Hematopoietic multipotent progenitor cell treated with erythropoietin and hydrocortisone succinate and interleukin-3 and kit ligand, for 15 days (in vitro differentiated cells): ENCODE results near the gene MERTK.
"Not testable (repeated sequence)": the region's sequence is repeated elsewhere in the genome, so short reads cannot be mapped to it uniquely, and the experiment has no call there.

Experiments
- DNase-seq: peaks from one replicate; pipeline ENCODE4 v3.0.0-alpha.2; 2015; ENCODE audit warnings: low spot score

Gene MERTK

DNA sequence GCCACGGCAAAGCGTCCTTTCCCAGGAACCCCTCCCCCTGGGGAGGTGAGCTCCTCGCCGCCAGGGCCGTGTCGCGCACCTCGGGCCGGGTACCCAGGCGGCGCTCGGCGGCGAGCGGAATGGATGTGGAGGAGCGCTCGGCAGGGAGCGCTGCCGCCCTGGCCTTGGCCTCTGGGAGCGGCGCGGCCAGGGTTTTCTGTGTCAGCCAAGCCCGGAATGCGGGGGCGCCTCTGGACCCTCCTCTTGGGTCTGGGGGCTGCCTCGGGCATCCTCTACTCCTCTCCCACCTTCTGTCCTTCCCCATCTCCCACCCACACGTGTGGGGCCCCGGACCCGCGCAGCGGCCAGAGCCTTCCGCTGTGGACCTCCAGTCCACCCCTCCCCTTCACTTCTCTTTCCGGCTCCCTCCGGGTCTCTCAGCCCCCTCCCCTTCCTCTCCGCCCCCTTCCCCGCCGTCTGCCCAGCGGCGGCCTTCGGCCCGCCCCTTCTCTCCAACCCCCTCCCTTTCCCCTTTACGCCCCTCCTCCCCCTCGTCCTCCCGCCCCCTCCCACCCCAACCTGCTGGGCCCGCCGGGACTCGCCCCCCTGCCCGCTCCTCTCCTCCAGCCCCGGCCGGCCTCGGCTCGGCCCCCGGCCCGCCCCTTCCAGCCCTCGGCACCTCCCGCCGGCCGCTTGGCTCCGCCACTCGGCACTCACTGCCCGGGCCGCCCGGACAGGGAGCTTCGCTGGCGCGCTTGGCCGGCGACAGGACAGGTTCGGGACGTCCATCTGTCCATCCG is at the start of gene MERTK:
TSS of gene MERTK (plus strand) at position 684 of the 779 bp plus-strand sequence. CDS start 129 bp downstream, outside the sequence.
- no peak for DNase-seq

DNA sequence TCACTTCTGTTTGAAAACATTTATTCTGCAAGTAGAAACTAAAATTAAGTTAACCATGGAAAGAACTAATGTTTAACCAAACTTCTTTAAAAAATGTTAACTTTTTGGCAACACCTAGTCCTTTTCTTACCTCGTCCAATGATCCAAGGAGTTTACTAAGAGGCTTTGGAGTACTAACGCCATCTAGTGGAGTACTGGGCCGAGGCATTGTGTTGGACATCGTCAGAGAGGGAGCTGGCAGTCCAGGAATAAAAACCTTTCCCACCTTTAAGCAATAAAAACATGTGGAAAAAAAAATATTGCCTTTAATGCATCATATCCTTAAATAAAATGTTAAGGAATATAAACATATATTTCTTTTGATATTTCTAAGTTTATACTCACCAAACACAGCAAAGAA is 47.8 kb upstream of the MERTK start:
- DNase-seq: peak; percentile 30

DNA sequence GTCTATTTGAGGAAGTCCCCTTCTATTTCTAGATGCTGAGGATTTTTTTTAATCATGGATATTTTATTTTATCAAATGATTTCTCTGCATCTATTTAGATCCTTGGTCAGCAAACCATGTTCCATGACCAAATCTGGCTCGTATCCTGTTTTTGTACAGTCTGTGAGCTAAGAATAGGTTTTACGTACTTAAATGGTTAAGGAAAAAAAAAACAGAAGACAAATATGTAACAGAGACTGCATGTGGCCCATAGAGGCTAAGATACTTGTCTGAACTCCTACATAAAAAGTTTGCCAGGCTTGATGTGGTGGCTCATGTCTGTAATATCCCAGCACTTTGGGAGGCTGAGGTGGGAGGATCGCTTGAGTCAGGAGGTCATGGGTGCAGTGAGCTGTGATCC is 45.9 kb upstream of the MERTK start:
- not testable (repeated sequence) for DNase-seq

DNA sequence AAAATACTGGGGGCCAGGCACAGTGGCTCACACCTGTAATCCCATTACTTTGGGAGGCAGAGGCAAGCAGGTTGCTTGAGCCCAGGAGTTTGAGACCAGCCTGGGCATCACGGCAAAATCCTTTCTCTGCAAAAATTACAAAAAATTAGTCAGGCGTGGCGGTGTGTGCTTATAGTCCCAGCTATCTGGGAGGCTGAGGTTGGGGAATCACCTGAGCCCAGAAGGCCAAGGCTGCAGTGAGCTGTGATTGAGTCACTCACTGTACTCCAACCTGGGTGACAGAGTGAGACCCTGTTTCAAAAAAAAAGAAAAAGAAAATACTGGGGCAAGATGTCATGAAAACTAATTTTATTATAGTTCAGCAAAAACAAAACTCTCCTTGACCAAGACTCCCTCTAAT is 38.4 kb upstream of the MERTK start:
- not testable (repeated sequence) for DNase-seq

DNA sequence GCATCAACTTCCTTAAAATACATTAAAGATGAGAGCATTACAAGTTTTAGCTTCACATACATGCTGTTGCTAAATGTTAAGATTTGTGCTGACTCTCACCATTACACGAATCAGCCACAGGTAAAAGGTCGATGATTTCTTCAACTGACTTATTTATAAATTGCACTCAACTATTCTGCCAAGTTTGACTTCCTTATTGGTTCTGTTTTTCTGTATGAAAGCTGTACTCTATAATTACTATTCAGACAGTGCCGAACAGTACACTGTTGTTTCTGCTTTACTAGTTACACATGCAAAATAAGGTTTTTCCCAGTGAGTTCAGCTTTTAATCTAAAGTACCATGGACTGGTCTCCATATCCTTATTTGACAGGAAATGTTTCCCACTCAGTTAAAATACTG is 33.3 kb upstream of the MERTK start:
- not testable (repeated sequence) for DNase-seq

DNA sequence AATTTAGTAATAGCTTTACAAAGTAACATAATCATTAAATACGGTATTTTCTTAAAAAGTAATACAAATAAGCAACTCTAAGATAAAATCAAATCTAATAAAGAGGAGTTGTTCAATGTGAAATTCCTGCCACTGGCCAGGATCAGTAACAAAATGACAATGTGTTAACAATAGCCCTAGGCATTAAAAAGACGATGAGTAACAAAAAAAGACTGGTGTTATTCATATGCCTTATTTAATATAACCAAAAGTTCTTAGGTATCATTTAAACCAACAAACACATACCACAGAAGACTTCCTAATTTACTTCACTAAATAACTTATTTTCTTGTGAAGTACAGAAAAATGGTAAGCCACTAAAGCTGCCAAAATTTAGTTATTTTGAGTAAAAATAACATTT is 25.6 kb upstream of the MERTK start:
- not testable (repeated sequence) for DNase-seq

DNA sequence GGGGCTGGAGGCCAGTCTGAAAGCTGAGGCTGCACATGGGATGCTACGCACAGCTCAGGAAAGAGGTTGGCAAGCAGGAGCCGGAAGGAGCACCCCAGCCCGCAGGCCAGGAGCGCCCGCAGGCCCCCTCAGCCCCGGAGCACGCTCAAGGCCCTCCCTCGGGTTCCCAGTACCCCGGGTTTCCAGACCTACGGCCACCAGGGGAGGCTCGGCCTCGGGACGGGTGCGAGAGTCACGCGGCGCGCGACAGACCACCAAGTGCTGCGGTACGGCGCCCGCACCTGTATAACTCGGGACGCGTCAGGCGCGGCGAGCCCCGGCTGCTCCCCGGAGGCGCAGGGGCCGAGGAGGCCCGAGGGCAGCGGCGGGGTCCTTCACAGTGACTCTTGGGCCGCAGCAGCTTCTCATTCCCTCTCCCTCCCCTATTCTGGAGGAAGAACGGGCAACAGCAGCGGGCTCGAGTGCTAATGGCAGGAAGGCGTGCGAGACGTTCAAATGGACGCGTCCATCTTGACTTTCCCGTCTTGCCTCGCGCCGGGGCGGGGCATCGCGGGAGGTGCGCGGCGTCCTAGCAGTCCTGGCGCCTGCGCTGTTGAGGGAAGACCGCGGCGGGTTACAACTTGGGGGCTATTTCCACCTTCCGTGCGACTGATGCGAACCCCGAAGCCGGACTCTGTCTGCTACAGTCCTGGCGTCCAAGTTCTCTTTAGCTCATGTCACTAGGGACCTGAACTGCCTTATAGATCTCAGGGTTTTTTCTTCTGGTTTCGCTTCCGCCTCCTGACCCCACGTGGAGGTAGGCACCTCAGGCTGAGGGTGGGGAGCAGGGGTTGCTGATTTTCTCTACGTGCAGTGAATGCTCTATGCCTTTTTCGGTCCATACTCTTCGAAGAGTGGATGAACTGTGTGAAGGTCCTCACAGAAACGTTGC is 14.5 kb upstream of the MERTK start, which contains the start of gene ANAPC1:
TSS of gene ANAPC1 (minus strand) at position 533 of the 931 bp plus-strand sequence. CDS start 3,368 bp downstream, outside the sequence.
- DNase-seq: peak; percentile 80

DNA sequence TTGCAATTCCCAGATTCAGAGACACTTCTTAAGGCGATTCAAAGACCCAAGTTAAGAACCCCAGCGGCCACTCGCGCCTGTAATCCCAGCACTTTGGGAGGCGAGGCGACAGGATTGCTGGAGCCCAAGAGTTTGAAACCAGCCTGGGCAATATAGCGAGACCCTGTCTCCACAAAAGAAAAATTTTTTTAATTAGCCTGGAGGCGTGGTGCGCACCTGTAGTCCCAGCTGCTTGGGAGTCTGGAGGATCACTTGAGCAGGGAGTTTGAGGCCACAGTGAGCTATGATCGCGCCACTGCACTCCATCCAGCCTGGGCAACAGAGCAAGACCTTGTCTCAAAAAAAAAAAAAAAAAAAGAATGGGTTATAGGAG is 13.8 kb upstream of the MERTK start:
- no peak for DNase-seq

DNA sequence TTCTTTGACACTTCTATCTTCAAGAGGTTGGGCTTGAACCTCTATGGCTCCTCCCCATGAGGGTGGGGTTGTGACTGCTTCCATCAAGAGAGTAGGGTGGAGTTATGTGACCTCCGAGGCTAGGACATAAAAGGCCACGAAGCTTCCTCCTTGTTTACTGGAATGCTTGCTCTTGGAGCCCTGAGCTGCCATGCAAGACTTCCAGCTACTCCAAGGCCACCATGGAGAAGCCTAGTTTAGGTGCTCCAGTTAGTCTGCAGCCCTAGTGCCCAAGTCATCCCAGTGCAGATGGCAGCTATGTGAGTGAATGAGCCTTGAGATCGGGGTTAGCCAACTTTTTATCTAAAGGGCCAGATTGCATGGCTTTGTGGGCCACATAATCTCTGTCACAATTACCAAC is 2.4 kb upstream of the MERTK start:
- no peak for DNase-seq

DNA sequence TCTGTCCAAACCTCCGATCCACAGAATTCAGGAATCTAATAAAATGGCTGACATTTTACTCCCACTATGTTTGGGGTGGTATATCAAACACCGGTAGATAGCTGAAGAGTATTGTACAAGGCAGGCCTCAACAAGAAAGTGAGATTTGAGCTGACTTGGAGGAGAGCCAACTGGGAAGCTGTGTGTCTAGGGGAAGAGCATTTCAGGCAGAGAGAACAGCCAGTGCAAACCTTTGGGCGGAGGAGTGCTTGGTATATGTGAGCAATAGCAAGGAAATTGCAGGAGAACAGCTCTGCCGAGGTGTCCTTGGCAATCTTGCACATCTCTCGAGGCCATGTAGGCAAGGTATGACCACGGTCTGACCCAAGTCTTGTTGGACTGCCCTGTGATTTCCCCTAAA is 1.8 kb upstream of the MERTK start:
- DNase-seq: no peak

DNA sequence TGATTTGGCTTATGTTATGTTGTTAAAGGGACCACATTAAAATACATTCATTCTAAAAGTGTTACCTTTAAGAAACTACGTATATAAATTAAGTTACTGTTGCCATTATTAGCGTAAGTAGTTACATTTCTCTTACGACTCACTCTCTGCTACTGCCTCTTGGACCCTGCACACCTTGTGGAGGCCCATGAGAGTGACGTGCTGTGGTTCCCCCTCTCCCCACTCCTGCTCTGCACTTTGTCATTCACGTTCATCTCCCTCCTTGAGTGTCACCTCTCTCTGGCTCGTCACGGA is 830 bp upstream of the MERTK start:
- no peak for DNase-seq

DNA sequence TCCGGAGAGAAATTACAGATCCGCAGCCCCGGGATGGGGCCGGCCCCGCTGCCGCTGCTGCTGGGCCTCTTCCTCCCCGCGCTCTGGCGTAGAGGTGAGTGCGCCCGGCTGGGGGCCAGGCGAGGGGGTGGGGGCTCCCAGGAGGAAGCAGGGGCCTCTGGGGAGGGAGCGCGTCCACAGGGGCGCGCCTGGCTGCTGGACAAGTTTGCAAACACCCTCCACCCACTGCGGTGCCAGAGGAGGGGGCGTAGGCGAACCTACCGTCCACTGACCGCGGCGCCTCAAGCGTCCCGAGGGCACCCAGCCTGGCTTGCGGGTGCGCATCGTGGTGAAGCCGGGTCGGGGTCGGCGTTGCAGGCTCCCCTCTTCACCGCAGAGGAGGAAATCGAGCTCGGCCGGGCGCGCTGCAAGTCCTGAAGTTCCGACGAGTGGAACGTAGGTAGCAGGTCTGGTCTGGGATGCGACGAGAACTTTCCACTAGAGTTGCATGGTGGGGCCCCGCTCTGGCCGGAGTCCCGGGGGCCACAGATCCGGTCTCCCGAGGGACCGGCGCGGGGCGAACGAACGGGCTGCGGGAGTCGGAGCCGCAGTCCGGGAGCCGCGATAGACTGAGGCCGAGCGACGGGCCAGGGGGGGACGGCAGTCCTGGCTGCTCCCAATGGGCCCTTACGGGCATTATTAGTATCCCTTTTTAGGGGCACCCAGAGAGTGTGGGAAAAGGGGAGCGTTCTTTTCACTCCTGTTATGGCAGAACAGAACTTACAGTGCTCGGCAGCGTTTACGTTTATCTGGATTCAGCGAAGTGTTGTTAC is 502 bp downstream of the MERTK start:
- no peak for DNase-seq

DNA sequence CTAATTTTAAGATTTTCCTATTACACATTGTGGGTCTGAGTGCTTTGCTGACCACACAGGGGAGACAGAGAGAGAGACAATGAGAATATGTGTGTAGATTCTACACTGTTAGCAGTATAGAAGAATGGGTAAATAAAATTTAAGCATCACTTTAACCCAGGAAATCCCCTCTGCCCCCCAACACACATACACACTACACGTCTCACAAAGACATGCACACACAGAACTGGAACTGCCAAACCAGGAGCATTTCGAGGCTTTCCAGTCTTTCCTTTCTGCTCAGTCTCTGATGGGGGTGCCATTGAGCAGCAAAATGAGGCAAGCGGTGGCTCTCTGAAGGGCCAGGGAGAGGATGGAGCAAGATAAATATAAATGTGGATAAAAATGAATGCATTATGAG is 2.5 kb downstream of the MERTK start:
- DNase-seq: no peak

DNA sequence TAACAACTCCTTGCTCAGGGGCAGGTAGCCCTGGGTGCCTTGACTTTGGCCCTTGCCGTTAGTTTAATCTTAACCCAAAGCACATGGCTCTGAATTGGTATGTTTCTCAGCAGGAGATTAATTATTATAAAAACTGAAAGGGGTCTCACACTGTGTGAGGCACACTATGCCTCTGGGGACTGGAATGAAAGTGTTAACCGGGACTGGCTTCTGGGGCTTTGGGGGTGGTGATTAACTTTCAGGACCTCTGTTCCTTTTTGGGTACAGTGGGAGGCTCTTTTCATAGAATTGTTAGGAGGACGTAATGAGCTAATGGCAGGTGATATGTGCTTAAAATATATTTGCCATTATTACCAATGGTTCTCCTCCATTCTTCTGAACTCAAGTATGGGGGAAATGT is 5.1 kb downstream of the MERTK start:
- DNase-seq: no peak

DNA sequence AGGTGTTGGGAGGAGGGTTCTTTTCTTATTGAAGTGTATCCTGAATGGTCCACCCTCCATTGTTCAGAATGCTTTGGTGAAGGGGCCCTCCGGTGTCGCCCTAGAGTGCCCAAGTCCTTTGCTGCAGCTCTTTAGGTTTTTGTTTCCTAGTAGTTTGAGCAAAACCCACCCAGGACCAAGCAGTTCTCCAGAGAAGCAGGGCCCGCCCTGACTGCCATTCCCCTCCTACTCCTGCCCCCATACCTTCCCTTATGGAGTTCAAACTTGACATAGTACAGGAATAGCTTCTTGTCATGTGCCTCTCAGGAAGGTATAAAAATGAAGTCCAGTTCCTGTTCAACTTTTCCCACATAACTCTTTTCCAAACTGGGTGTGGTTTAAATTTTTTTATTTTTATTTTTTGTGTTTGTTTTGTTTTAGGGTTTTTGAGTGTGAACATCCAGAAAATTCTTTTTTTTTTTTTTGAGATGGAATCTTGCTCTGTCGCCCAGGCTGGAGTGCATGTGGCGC is 5.6 kb downstream of the MERTK start:
- DNase-seq: no peak

DNA sequence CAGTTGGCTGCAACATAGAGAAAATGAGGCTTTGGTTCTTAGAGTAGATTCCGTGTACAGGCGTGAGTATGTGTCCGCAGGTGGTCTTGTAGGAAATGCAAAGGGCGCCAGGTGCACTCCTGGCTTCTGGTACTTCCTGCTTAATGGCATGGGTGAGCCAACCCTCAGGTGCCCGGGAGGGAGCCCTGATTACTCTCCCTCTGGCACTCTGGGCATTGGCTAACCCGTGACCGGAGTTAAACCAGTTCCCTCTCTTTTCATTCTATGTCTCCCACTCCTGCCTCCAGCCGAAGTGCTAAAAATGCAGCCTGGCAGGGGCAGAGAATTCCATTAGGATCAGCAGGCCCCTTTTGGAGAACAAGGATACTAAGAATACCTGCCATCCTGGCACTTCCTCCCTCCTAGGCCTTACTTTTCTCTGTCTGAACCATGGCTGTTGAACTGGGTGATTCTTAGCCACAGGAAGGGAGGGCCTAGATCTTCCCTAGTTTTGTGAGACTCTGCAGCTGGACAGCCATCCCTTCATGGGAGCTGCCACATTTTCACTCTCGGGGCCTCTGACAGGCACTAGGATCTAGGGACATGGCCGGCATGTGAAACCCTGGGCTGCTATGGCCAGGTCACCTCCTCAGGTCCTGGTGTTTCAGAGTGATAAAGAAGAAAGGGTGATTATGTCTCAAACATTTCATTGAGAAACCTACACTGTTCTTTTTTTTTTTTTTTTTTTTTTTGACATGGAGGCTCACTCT is 6.5 kb downstream of the MERTK start:
- DNase-seq: no peak

DNA sequence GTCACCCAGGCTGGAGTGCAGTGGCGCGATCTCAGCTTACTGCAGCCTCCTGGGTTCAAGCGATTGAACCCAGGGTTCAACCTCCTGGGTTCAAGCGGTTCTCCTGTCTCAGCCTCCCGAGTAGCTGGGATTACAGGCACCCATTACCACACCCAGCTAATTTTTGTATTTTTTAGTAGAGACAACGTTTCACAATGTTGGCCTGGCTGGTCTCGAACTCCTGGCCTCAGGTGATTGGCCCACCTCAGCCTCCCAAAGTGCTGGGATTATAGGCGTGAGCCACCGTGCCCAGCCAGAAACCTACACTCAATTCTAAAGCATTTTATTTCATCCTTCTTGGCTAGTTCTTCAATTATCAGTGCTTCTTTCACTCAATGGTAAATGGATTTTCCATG is 7.1 kb downstream of the MERTK start:
- not testable (repeated sequence) for DNase-seq

DNA sequence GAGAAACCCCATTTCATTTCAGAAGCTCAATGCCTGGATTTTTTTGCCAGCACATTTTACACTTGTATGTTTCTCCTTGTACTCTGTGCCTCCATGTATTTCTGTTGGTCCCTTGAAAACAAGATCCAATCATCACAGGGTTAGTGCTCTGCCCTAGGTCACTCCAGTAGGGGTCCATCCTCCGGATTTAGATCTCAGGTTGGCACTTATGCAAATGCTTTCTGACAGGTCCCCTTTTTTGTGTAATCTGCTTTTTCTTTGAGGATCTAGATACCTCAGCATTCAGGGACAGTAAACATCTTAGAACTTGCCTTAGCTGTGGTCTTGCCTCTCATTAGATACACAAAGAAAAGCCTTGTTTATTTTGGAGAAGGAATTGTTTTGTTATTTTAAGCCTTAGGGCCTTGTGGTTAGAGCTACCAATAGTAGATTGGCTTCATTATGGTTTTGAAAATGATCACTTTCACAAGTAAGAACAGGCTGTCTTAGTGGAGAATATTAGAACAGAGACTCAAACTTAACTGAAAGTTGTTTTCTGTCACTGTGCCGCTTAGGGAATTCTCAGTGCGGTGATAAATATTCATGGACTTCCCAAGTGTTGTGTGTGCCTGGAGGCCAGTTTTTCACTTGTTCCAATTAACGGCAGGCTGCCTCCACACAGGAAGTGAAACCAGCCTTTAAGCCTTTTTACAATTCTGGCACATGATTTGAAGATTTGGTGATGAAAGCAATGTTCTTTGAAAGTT is 7.8 kb downstream of the MERTK start:
- DNase-seq: no peak

DNA sequence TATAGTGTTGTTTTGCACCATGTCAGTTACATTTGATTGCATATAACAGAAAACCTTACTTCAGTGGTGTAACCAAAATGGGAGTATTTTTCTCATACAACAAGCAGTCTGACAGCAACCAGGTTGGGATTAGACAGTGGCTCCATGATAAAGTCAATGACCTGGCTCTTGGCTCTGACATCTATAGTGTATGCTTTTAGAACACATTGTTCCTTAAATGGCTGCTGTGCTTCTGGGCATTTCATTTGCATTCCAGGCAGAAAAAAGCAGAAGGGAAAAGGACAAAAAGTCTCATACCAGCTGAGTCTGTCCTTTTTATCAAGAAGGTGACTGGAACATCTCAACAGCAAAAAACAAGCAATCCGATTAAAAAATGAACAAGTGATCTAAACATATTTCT is 10.2 kb downstream of the MERTK start:
- no peak for DNase-seq

DNA sequence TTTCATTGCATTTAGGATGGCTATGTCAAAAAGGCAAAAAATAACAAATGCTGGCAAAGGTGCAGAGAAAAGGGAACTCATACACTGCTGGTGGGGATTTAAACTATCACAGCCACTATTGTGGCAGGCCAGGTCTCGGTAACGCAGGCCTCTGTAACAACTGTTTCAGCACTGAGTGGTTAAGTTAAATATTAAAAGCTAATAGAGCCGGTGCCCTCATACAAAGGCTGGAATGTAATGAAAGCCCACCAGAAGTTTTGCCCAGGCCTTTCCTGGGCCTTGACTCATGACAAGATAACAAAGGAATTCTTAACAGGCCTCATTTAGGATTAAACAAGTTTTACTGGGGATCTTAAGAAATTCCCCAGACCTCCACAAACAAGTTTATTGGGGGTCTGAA is 10.7 kb downstream of the MERTK start:
- no peak for DNase-seq

DNA sequence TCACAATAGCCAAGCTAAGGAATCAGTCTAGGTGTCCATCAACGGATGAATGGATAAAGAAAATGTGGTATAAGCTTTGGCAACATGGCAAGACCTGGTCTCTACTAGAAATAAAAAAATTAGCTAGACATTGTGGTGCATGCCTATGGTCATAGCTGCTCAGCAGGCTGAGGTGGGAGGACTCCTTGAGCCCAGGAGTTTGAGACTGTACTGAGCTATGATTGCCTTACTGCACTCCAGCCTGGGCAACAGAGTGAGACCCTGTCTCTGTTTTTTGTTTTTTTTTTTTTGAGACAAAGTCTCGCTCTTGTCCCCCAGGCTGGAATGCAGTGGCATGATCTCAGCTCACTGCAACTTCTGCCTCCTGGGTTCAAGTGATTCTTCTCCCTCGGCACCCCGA is 11.6 kb downstream of the MERTK start:
- DNase-seq: not testable (repeated sequence)
